ENCODE results near the gene KNDC1. TPM values are rescaled to one million over a fixed set of nuclear protein-coding genes. Genes with fewer than 3 reads are reported as not detected.

Gene KNDC1
- polyA plus RNA-seq, 6 donors from 2014 or later, result 0.04 to 0.08 (median 0.08) TPM; not detected in 3

Other genes with a start within 250 kb of the KNDC1 start
- gene CFAP46, start 217.6 kb upstream of the KNDC1 start, polyA plus RNA-seq (ENCODE audit: low read depth in 6 of 6), result under 1 TPM in 1 of 6 donors, not detected in 5; 0.05 TPM
- gene ADGRA1, start 72.3 kb upstream of the KNDC1 start, polyA plus RNA-seq (ENCODE audit: low read depth in 6 of 6), result not detected
- gene UTF1, start 70.0 kb downstream of the KNDC1 start, polyA plus RNA-seq (ENCODE audit: low read depth in 6 of 6), result under 1 TPM in 5 of 6 donors, not detected in 1; 0.23 to 0.61 (median 0.27) TPM
- under 1 TPM in 5 of 6 donors, not detected in 1; 0.12 to 0.23 (median 0.16) TPM for gene VENTX, start 77.6 kb downstream of the KNDC1 start, polyA plus RNA-seq (ENCODE audit: low read depth in 6 of 6)
- 10 to 100 TPM; 30.0 to 56.1 (median 34.6) TPM for gene ADAM8, start 116.6 kb downstream of the KNDC1 start, polyA plus RNA-seq (ENCODE audit: low read depth in 6 of 6)
- gene TUBGCP2, start 148.7 kb downstream of the KNDC1 start, polyA plus RNA-seq (ENCODE audit: low read depth in 6 of 6), result 10 to 100 TPM; 19.6 to 36.2 (median 25.9) TPM
- gene ZNF511, start 148.7 kb downstream of the KNDC1 start, polyA plus RNA-seq (ENCODE audit: low read depth in 6 of 6), result 10 to 100 TPM; 60.6 to 86.0 (median 75.6) TPM
- not detected for gene CALY, start 176.7 kb downstream of the KNDC1 start, polyA plus RNA-seq (ENCODE audit: low read depth in 6 of 6)
- not detected for gene PRAP1, start 187.2 kb downstream of the KNDC1 start, polyA plus RNA-seq (ENCODE audit: low read depth in 6 of 6)
- 10 to 100 TPM; 31.3 to 46.5 (median 42.0) TPM for gene FUOM, start 197.8 kb downstream of the KNDC1 start, polyA plus RNA-seq (ENCODE audit: low read depth in 6 of 6)
- gene ECHS1, start 213.1 kb downstream of the KNDC1 start, polyA plus RNA-seq (ENCODE audit: low read depth in 6 of 6), result 100 to 1,000 TPM in 4 of 6 donors, 10 to 100 TPM in 2; 89.3 to 121 (median 110) TPM
- 10 to 100 TPM; 45.3 to 63.2 (median 53.5) TPM for gene PAOX, start 219.0 kb downstream of the KNDC1 start, polyA plus RNA-seq (ENCODE audit: low read depth in 6 of 6)
- gene MTG1, start 233.9 kb downstream of the KNDC1 start, polyA plus RNA-seq (ENCODE audit: low read depth in 6 of 6), result 10 to 100 TPM; 41.1 to 82.6 (median 47.3) TPM

Measured in naive B cell (primary cell).